Kidney tubule cell (primary cell): Measurements from ENCODE around the gene MPRIP.
A peak's percentile ranks its signal among the peaks of the same experiment; 100 is the strongest.

Experiments
- DNase-seq: peaks from one replicate; pipeline ENCODE4 v3.0.0-alpha.2; 2018; ENCODE audit warnings: low spot score

The MPRIP gene

DNA sequence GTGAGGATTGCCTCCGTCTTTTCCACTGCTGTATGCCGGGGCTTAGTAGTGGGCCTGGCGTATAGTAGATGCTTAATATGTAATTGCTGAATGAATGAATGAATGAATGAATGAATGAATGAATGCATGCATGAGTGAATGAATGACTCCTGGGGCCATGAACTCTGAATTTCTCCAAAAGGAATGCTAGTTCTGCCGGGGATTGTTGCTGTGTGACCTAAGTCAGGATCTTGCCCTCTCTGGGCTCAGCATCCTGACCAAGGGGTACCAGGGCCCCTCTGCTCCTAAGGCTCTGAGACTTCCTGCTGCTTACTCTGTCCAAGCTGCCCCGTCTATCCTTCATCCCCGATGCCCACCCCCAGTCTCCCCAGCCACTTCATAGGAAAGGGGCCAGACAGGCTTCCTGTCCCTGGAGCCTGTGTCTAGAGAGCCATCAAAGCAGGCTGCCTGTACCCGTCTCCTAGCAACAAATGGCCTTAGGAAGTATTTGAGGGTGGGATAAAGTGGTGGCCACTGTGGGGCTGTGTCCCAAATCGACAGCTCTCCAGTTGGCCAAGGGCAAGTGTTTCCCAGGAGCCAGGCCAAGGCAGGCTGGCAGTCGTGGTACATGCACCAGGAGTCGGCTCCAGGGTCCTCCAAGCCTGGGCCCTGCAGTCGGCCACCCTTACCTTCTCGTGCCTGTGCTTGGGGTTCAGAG is 11.6 kb upstream of the MPRIP start:
- DNase-seq = no peak

DNA sequence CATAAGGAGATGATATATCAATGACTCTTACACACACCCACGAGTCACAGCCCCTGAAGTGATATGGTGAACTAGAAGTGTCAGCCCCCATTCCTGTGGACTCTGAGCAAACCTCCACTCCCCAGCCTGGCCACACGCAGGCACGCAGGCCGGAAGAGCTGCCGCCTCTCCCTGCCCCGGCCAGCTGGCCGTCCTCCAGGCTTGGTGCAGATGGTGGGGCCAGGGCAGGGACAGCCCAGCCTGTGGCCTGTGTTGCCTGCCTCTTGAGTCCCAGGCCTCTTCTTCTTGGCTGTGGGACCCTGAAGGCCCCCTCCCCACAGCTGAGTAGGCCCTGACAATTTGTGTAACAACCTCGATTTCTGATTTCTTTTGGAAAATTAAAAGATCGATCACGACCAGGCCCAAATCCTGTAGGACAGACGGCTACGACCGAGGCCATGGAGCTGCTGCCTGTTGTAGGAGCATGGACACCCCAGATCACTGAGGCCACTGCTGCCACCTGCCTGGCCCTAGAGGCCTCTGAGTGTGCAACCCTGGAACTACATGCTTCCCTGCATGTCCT is 10.0 kb upstream of the MPRIP start:
- peak; percentile 80 for DNase-seq

DNA sequence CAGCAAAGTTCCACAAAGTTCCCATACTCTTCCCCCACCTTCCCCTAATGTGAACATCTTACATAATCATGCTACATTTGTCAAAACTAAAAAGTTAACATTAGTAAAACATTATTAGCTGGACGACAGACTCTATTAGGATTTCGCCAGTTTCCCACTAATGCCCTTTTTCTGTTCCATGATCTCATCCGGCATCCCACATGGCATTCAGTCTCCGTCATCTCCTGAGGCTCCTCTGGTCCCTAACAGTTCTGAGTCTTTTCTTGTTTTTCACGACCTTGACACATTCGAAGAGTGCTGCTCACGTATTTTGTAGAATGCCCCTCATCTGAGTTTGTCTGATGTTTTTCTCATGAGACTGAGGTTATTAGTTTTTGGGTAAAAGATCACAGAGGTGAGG is 8.8 kb upstream of the MPRIP start:
- no peak for DNase-seq

DNA sequence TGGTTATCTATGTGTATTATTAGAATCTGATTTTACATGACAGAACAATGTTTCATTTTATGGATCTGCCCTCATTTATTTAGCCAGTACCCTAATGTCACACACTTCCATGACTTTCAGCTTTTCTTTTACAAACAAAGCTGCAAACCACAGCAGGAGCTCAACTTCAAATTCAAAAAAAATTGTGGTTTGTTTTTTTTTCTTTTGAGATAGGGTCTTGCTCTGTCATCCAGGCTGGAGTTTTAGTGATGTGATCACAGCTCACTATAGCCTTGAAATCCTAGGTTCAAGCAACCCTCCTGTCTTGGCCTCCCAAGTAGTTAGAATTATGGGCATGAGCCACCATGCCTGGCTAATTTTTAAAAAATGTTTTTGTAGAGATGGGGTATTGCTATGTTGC is 8.2 kb upstream of the MPRIP start:
- no peak for DNase-seq

DNA sequence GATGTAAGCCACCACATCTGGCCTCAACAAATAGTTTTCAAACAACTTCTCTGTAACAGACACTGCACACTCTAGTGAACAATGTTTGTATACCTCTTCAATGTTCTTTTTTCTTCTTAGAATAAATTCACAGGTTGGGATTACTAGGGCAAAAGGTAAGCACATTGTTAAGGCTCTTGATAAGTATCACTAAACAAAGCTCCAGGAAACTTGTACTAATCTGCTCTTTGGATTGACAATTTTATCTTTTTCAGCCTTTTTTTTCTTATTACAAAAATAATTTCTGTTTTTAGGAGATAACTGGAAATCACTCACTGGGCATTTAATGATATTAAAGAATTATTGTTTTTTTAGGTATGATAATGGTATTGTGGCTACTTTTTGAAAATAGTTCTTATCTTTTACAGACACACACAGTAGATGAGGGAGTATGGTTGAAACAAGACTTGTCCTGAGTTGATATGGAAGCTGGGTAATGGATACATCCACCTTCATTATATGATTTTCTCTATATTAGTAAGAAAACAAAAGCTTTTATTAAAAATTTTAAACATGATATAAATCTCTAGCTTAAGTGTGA is 7.7 kb upstream of the MPRIP start:
- no peak for DNase-seq

DNA sequence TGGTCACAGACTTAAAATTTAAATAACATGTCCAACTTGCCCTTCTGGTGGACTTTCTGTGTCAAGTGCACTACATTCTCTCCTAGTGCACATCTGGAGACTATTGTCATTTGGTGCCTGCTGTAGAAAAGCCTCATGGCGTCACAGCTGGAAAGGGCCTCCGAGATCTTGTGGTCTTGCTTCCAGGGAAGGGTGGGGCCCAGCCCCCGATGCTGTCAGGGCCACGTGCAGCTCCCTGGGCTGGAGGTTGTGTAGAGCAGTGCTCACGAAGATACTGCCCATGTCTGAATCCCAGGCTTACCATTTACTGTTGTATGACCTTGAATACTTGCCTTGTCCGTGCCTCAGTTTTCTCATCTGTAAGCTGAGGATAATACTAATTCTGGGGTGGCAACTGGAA is 6.8 kb upstream of the MPRIP start:
- DNase-seq = no peak

DNA sequence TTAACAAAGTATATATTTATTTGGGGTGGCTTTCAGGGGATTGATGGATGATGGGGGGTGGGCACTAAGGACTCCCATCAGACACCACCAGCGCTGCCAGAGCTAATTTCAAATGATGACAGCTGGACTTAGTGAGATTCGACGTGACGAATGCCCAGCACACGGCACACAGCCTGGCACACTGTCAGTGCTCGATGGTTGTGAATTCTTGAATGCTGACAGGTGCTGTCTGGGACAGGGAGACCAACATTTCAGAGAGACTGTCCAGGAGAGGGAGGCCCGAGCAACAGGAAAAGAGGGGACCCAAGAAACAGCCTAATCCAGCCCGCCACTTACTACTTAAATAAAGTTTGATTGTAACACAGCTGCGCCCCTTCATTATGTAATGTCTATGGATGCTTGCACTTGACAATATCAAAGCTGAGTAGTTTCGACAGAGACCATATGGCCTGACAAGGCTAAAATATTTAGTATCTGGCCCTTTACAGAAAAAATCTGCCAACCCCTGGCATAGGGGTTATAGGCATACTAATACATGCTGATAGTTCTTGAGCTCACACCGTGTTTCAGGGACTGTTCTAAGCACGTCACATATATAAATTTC is 6.2 kb upstream of the MPRIP start:
- no peak for DNase-seq

DNA sequence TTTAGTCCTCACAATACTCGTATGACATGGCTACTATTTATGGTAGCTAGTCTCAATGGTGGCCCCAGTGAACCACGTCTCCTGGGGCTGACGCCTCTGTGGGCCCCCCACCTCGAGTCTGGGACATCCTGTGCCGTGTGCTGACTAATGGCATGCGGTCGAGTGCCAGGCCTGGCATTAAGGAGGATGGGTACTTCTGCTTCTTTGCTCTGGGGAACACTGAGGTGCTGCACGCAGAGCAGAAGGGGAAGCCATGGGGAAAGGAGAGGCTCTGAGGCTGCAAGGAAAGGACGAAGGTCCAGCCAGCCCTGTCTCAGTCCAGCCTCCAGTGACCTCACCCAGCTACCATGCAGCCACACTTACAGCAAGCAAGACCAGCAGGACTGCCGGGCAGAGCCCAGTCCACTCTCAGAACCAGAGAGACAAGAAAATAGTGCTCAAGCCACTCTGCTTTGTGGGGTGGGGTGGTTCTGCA is 5.7 kb upstream of the MPRIP start:
- DNase-seq = peak; percentile 52

DNA sequence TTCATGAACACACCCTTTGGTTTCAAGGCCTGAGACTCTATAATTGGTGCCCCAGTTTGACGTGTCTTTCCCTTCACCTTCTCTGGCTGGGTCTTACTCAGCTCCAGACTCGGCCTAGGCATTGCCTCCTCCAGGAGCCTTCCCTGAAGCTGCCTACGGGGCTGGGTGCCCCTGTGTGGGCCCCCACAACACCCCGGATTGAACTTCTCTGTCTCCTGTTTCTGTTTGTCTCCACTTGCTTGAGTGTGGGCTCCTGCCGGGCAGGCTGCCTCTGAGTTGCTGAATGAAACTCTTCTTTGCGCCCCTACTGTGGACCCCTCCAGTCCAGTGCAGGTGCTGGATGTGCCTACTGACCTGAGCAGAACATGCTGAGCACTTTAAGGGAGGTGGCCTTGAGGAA is 2.3 kb upstream of the MPRIP start:
- DNase-seq = no peak

DNA sequence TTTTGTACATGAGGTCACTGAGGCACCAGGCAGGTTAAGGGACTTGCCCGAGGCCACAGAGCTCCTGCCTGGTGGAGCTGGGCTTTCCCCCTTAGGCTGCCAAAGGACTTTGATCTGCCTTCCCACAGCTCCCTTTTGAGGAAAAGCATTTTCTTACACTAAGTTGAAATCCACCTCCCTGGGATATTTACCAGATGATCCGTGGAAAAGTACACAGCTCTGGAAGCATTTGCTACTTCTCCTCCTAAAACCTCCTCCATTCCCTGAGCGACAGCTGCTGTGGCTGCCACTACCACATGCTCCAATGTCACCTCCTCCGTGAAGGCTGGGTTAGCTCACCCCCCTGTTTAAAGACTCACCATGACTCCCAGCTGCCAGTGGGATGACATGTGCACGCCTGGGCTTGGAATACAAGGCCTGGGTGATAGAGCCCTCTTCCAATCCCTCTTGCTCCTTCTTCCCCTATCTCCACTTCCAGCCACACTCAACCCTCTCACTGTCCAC is 1.2 kb upstream of the MPRIP start:
- peak; percentile 77 for DNase-seq

DNA sequence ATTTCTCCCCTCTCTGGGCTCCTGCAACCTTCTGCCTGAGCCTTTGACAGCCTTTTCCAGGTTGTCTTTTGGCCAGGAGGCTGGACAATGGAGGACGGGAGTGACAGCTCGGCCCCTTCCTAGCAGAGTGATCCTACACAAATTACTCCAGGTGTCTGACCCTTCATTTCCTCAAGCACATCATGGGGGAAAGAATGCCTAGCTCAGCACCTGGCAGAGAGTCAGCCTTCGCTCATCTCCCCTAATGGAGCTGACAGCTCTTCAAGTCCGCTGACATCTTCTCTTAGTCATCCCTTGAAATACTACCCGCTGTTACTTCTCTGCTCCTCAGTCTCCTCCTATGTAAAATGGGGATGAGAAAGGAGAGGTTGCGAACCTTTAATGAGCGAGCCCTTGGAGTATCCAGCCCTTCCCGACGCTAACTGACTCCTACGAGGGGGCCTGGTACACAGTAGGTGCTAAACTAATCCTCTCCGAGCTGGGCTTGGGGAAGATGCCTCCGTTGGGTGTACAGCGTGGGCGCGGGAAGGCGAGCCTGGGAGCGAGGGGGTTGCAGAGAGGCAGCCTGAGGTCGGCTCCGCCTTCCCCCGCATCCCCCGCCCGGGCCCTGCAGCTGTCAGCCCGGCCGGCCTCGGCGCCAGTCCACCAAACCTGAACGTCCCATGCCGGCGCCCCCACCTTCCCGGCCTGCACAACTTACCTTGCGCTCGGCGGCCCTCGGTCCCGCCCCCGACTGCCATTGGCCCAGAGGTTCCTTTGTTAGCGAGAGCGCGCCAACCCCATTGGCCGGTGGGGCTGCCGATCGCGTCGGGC is 480 bp upstream of the MPRIP start:
- peak; percentile 97 for DNase-seq

DNA sequence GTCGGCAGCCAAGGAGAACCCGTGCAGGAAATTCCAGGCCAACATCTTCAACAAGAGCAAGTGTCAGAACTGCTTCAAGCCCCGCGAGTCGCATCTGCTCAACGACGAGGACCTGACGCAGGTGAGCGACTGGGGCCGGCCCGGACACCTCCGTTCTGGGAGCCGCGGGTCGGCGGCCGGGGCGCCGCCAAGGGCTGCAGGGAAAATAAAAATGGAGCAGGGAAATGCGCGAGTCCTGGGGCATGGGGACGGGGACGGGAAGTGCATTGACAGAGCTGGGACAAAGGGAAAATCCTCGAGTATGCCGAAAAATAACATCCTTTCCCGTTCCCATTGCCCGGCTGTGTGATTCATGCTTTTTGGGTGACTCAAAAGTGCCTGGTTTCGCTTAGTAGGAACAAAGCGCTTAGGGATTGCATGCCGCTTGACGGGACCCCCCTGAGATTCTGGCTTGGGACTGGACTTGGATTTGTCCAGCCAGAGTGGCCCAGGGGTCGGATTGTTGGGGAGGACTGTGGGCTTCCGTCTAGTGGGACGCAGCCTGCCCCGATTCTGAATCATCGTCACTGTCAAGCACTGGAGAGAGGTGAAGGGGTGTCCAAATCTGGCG is 699 bp downstream of the MPRIP start:
- DNase-seq = peak; percentile 63

DNA sequence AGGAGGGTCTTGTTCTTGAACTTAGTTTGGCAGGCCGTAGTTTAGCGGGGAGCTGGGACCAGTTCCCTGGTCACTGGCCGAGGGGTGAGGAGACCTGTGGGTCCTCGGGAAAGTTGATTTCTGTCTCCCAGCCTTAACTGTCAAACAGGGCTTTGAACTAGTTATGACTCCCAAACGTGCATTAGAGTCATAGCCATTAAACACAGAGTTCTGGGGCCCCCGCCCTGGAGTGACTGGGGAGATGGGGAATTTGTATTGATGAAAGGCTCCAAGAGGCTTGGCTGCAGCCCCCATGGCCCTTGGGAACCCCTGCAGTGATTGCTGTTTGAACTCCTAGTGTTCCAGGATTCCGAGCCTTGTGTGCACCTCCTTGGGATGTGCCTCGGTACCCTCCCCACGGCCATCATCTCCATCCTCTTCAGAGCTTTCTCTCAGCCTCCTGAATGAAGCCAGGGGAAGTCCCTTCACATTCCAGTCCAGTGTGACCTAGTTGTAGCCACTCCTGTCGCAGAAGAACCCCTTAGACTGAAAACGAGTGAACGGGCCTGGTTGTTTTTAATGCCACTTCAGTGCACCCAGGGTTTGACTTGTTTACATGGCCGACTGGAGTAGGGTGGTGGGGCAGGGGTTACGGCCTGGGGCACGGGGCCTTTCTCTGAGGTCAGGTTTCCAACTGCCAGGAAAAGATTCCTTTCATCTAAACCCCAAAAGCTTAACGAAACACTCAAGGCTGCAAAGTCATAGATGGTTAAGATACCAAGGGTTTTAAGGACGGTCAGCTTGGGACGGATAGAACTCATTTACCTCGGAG is 1.4 kb downstream of the MPRIP start:
- peak; percentile 48 for DNase-seq

DNA sequence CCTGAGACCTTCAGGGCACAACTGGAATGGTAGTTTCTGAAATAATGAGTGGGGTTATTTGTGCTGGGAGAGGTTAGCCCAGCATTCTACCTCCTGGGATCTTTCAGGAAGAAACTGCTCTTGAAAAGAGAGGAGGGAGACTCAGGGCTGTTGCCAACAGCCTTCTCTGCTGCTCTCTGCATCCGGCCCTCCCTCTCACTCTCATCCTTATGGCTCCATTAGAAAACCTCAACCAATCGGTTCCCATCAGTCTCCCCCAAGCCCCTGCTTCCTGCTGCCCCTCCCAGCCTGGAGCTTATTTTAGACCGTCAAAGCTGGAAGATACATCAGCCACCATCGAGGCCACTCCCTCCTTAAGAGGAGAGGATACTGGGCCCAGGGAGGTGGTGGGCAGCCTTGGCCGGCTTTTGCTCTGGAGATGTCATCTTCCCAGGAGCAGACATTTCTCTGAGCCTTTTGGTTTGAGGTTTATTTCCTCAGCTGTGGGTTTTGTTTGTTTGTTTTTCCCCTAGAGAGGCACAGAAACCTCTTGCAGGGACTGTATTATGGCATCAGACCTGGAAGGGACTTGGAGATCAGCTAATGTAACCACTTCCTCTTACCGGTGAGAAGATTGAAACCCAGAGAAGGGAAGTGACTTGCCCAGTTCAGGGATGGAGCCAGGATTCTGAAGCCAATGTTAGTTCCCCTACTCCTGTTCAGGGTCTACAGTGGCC is 2.7 kb downstream of the MPRIP start:
- peak; percentile 62 for DNase-seq

DNA sequence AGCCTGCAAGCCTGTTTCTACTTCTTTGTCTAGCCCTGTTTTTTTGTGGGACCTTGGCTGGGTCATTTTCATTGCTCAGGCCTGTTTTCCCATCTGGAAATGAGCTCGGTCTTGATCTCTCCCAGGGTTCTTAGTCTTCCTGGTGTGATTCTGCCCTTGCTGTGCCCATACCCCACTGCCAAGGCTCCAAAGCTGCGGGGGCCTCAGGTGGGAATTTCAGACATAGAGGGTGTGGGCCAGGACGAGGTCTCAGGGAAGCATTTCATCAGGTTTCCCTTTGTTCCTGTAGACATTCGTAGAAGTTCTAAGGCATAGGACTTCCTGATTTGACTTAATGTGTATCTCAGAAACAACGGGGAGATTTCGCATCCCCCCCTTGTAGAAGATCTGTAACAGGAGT is 5.8 kb downstream of the MPRIP start:
- DNase-seq = no peak

DNA sequence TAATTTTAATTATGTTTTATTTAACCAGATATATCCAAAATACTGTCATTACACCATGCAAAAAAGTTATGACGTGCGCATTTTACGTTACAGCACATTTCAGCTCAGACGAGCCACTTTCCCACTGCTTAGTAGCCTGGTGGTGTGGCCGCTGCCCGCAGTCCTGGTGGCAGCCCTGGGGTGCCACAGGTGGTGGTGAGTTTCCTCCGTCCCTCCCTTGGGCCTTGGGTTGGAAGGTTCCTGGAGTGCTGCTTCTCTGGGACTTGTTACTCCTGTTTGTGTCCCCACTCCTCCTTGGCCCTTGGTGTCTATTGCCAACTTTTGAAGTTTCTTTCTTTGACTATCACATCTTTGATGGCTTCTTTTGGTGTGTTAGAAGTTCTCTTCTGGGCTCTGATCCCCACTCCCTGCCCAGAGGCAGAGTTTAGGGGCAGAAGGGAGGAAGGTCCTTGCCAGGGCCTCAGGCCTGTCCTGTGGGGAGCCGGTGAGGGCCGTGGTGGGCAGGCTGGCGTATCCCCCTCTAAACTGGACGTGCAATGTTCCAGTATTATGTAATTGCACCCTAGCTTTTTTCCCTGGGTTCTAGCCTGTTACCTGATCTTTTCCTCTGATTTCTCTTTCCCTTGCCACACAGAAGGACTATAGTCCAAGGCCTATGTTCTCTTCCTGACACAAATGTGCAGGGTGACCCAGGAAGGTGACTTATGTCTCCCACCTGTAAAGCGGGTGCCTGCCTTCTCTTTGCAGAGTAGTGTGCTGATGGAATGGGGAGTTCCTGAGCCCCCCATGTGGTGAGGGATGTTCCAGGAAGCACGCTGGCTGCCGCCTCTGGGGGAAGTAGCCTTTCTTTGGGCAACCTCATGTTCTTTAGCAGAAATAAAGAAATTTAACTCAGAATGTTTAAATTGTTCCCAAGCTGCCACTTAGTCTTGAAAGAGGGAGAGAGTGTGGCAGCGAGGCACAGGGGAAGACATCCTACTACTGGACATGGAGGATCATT is 8.4 kb downstream of the MPRIP start:
- DNase-seq = no peak

DNA sequence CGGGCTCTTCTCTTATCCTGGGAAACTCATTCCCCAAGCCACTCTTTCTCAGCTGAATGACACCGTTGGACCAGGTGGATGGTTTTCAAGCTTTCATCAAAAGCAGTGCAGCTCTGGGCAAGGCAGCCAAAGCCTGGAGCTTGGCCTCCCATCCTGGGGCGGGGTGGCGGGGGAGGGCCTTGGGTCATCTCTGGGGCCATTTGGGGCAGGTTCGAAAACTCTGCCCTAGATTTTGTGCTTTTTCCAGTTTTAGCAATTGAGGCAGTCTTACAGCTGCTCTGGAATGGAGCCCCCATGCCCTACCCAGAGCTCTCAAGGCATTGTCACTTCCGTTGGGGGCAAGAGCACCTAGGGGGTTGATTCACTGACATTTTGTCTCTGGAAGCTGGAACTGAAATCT is 9.1 kb downstream of the MPRIP start:
- no peak for DNase-seq

DNA sequence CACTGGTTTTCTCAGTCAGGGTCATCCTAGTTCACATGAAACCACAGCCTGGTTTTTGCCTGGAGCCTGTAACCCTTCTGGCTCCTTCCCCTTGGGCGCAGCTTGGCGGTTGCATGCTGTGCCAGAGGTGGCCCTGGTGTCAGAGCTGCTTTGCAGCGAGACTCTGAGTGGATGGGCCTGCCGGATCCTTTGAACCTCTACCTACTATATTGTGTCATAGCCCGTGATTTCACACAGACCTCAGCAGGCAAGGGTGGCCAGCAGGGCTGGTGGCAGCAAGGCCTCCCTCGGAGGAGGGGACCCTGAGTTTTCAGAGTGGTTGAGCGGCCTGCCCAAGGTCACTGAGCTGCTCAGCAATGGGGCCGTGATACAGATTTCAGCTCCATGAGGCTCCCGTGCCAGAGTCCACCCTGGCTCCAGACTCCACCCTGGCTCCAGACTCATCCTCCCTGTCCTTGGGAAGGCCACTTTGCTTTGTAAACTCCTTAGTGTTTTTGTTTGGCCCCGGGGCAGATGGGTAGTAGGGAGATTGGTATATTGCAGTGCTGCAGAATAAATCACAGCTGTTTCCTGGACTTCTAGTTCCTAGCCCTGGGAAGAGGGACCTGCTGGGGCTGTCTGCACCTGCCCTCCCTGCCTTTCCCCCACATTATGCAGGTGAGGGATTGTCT is 9.7 kb downstream of the MPRIP start:
- DNase-seq = no peak
